A673 (cell line): ENCODE measurements around the gene ASB13.

ENCODE experiments used
- EZH2 ChIP-seq: fragments of 200-600 bp; sonication (generic); IDR thresholded peaks from 2 replicates; pipeline ENCODE4 v1.6.1; 2017; ENCODE audit warnings: borderline replicate concordance, low read depth, mild to moderate bottlenecking, mixed read lengths, antibody characterized with exemption, low read length; ENCODE audit not compliant: poor library complexity, severe bottlenecking
- TF ChIP-seq, protein P1 (sequence below): fragments of 300-800, 200-600 bp; sonication (generic); conservative IDR thresholded peaks from 2 replicates; pipeline ENCODE4 v1.5.1; 2017; ENCODE audit warnings: low read depth, mild to moderate bottlenecking, antibody characterized with exemption, low read length, moderate library complexity, mixed read lengths

- TF ChIP-seq, protein P1, sequence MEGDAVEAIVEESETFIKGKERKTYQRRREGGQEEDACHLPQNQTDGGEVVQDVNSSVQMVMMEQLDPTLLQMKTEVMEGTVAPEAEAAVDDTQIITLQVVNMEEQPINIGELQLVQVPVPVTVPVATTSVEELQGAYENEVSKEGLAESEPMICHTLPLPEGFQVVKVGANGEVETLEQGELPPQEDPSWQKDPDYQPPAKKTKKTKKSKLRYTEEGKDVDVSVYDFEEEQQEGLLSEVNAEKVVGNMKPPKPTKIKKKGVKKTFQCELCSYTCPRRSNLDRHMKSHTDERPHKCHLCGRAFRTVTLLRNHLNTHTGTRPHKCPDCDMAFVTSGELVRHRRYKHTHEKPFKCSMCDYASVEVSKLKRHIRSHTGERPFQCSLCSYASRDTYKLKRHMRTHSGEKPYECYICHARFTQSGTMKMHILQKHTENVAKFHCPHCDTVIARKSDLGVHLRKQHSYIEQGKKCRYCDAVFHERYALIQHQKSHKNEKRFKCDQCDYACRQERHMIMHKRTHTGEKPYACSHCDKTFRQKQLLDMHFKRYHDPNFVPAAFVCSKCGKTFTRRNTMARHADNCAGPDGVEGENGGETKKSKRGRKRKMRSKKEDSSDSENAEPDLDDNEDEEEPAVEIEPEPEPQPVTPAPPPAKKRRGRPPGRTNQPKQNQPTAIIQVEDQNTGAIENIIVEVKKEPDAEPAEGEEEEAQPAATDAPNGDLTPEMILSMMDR: no peak
- no peak for TF ChIP-seq EZH2
Observed at GRCh38 chr10:5708356-5708755, 42.0 kb upstream of the ASB13 start.
